ENCODE results near the gene SAT1.

DNA sequence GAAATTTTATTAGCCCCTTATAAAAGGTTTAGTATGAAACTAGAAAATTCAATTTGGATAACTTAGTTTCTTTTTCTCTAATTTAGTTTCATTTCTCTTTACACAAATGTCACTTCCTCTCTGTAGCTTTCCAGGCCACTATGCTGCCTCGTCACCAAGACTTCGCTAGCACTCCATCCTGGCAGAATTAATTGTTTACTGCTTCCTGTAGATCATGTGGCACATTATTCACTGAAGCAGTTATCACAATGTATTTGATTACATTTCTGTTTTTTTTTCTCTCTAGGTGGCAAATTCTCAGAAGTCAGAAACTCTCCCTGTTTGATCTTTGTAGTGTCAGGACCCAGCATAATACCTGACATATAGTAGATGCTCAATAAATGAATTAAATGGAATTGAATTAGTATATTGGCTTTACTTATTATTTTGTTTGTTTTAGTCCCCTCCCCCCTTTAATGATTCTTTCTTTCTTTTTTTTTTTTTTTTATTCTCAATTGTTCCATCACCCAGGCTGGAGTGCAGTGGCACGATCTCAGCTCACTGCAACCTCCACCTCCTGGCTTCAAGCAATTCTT, 9.3 kb upstream of the SAT1 start:
- TF ChIP-seq, protein P1, sequence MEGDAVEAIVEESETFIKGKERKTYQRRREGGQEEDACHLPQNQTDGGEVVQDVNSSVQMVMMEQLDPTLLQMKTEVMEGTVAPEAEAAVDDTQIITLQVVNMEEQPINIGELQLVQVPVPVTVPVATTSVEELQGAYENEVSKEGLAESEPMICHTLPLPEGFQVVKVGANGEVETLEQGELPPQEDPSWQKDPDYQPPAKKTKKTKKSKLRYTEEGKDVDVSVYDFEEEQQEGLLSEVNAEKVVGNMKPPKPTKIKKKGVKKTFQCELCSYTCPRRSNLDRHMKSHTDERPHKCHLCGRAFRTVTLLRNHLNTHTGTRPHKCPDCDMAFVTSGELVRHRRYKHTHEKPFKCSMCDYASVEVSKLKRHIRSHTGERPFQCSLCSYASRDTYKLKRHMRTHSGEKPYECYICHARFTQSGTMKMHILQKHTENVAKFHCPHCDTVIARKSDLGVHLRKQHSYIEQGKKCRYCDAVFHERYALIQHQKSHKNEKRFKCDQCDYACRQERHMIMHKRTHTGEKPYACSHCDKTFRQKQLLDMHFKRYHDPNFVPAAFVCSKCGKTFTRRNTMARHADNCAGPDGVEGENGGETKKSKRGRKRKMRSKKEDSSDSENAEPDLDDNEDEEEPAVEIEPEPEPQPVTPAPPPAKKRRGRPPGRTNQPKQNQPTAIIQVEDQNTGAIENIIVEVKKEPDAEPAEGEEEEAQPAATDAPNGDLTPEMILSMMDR (IDR thresholded peaks at IDR 0.05), result no peak
- no peak for TF ChIP-seq POLR2AphosphoS5 (IDR thresholded peaks at IDR 0.05)
- TF ChIP-seq POLR2A (IDR thresholded peaks at IDR 0.05), result no peak
- no peak for TF ChIP-seq EP300 (IDR thresholded peaks at IDR 0.05)
